M059J (cell line): ENCODE results near the gene DCTN4. TPM values are rescaled to one million over a fixed set of nuclear protein-coding genes. Genes with fewer than 3 reads are reported as not detected.

Source experiments
- DNase-seq: peaks from one replicate; pipeline ENCODE4 v3.0.0-alpha.2; 2012; ENCODE audit warnings: low read depth
- total RNA-seq: library from RNA; depleted of rRNA; stranded (reverse); fragments of >200 nt; shearing (Covaris generic); gene quantifications from 2 replicates; pipeline ENCODE4 v1.2.3, GENCODE V29; 2014

Gene DCTN4
- total RNA-seq, 1 experiment from 2014 or later, result 66.2 TPM

GRCh38 chr5:150740992-150741391 lies 17.8 kb downstream of the DCTN4 start:
- no peak for DNase-seq

GRCh38 chr5:150738862-150739261 lies 20.0 kb downstream of the DCTN4 start:
- no peak for DNase-seq

- DNase-seq, result no peak
These were observed 24.0 kb downstream of the DCTN4 start for GRCh38 chr5:150734579-150735384.

- DNase-seq, result no peak
These were observed 27.1 kb downstream of the DCTN4 start for GRCh38 chr5:150731669-150732242.

GRCh38 chr5:150729859-150730258 lies 29.0 kb downstream of the DCTN4 start:
- no peak for DNase-seq

DNA sequence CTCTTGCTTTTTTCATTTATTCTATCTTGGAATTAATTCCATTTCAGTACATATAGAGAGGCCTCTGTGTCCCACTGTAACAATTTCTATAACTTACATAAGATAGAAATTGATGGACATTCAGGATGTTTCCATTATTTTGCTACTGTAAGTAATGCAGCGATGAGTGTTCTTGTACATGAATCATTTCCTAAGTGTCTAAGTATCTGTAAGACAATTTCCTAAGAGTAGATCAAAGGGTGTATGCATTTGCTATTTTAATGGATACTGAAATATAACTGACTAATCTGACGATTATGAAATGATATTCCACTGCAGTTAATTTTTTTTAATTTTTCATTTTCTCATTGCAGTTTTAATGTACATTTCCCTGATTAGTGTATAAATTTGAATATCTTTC lies 35.0 kb downstream of the DCTN4 start:
- DNase-seq, result no peak

- DNase-seq, result peak; percentile 11
These were observed 48.7 kb downstream of the DCTN4 start for GRCh38 chr5:150710165-150710564.

DNA sequence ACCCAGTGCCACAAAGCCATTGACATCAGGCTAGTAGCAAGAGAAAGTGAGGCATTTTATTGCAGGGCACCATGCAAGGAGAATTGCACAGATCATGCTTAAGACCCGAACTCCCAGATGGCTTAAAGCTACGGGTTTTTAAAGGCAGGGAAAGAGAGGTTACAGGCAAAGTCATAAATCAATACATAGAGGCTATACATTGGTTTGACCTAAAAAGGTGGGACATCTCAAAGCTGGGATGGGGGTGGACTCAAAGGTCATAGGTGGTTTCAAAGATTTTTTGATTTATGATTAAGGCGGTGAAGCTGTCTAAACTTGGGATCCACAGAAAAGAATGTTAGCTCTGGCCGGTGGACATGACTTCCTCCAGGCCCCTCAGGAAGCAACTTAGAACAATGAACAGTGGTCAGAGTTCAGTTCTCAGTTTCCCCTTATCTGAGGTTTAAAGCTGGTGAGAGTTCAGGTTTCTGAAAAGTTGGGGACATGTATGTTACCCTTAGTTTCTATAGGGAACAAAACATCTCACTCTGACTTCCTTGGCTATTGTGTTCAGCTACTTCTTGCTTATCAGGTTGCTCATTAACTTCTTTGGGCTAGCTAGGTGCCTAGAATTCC lies 51.9 kb downstream of the DCTN4 start:
- no peak for DNase-seq

GRCh38 chr5:150703762-150704161 lies 55.1 kb downstream of the DCTN4 start:
- no peak for DNase-seq

DNA sequence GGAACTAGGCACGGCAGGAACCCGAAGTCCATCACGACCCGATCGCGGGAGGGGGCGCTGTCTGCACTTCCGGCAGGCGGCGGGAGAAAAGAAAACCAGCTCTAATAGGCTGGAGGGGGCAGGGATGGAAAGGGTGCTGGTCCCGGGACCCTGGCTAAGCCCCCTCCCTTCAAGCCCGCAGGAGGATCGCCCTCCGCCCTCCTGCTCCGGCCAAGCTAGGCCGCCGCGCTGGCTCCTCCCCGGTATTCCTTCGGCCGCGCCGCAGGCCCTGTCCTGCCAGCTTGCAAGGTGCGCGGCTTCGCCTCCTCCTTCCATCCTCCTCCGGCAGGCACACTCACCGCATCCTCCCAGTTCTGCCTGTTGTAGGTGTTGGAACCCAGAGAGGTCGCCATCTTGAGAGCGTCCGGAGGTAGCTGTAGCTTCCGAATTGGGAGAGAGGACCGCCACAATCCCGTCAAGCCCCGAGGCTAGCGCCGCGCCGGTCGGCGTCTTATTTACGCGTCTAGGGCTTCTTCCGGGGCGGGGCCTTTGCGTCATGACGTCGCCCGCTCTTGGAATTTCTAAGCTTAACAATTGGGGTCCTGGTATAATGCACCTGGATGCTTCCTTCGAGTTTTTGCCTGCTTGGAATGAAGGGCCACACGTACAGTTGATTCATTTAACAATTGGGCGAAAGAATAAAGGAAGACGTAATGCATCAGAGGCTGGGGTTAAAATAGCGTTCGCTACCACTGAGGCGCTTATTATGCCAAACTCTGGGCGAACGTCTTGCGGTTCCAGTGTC lies 58.0 kb downstream of the DCTN4 start, which contains the start of gene RBM22:
RBM22 (minus strand) TSS at position 469 of the 784 bp plus-strand sequence; CDS start at position 392, 77 bp downstream.
- DNase-seq, result peak; percentile 91

DNA sequence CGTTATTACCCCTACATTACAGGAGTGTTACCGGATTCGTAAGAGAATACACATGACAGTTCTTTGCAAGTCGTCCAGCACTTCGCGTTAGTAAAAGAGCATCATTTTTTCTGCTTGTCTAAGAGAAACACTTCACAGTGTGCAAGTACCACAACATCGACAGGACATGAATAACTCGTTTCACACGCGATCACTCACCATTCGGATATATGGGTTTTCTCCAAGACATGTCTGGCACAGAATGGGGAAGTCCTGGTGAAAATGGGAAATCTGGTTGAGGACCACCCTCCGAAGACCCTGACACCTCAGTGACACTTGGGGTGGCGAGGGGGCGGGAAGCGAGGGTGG lies 58.6 kb downstream of the DCTN4 start:
- DNase-seq, result no peak

DNA sequence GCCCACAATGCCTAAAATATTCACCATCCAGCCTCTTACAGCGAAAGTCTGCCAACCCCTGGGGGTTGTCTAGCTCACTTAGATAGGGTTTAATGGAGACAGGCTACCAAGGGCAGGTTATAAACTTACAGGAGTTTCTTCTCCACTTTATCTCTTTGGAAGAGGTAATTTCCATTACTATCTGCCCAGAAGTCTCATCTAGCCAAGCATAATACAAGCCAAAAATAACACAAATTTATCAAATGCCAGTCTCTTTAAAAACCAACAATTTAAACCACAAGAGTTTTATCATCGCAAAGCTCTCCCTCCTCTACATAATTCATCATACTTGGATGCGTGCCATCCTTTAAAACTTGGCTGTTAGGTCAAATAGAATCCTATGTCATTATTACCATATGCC lies 64.2 kb downstream of the DCTN4 start:
- peak; percentile 86 for DNase-seq

GRCh38 chr5:150692276-150692675 lies 66.5 kb downstream of the DCTN4 start:
- DNase-seq, result no peak

DNA sequence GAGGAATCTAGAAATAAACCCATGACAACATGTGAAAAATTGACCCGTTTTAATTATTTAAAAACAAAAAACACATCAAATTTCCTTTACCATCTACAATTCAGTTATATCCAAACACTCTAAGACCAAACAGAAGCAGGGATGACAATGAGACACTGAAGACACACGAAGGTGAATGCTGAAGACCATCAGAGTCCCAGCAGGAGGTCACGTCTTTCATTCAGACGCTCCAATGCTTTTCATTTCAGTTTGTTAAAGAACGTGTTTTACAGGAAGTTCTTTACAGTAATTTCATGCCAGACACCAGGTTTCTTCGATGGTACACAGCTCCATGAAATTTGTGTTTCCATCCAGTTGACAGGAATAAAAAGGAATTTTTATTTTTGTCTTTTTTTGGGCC lies 68.1 kb downstream of the DCTN4 start:
- DNase-seq, result no peak

DNA sequence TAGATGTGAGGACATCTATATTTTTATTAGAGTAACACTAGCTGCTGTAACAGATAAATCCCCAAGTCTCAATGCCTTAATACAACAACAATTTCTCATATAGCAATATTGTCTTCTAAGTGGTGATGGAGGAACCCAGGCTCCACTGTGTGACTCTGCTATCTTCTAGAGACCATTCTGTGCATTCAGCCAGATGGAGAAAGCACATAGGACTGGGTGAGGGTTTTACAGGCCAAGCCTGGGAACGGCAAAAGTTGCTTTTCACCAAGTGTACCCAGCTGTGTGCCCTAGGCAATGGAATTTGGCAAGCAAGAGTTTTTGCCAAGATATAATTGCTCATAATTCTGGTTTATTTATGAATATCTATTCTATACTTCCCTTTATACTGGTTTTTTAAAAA lies 69.7 kb downstream of the DCTN4 start:
- no peak for DNase-seq

GRCh38 chr5:150676578-150676977 lies 82.2 kb downstream of the DCTN4 start:
- no peak for DNase-seq

- no peak for DNase-seq
These were observed 83.7 kb downstream of the DCTN4 start for GRCh38 chr5:150675069-150675468.

DNA sequence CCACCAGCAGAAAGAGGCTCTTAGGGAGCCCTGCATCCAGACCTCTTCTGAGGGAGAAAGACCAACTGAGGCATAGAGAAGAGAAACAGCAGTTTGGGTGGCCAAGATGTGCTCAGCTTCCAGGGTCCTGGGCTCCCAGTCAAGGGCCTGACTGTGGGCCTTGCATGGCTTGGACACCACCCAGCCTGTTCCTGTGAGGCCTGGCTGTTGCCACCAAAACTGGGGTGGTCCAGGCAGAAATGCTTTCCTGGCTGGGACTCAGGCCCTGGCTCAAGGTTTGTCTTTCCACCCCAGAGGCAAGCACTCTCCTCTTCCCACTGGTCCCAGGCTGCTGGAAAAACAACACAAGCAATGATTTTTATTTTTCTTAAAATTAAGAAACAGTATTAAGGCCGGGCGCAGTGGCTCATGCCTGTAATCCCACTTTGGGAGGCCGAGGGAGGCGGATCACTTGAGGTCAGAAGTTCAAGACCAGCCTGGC lies 84.4 kb downstream of the DCTN4 start:
- no peak for DNase-seq

GRCh38 chr5:150672884-150673275 lies 85.9 kb downstream of the DCTN4 start:
- no peak for DNase-seq

DNA sequence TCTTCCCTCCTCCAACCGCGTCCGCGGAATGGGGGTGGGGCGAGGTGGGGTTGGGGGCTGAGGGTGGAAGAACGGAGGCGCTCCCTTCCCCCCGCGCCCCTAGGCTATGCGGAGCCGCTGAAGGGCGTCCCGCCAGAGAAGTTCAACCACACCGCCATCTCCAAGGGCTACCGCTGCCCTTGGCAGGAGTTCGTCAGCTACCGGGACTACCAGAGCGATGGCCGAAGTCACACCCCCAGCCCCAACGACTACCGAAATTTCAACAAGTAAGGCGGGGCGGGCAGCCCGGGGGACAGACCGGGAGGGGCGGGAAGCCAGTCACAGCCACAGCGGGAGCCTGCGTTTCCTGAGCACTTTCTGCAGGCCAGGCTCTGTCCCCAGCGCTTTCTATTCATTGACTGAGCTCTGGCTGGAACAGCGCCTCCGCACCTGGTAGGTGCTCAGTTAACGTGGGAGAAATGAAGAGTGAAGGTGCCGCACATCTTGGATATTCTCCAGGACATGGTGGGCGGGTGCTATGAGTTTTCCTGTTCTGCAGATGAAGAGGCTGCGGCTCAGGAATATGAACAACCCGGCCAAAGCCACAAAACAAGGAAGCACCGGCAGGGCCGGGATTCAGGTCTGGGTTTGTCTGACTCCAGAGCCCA lies 86.5 kb downstream of the DCTN4 start:
- DNase-seq, result peak; percentile 58

- no peak for DNase-seq
These were observed 87.1 kb downstream of the DCTN4 start for GRCh38 chr5:150671509-150672236.
